ENCODE results near the gene MLLT11. TPM values are rescaled to one million over a fixed set of nuclear protein-coding genes. Genes with fewer than 3 reads are reported as not detected.

MLLT11 gene
- total and polyA plus RNA-seq, 12 donors, result 1.6 to 31.9 (median 4.3) TPM

DNA sequence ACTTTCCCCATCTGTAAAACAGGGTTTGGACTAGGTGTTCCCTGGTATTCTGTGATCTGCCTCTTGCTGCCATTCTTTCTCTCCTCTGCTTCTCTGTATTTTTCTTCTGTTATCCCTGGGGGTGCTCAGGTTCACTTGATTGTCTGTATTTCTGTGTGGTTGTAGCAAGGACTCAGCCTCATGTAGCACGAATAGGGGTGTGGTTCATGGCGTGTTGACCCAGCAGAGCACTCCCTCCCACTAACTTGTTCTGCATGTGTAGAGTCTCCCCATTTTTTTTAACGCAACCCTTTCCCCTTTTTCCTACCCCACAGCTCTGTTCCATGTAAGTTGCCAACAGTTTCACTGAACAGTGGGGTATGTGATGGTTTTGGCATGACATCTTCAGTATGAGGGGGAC is 25.0 kb upstream of the MLLT11 start:
- intact Hi-C loops (cut with DNase I), result no loop called here
- no peak overlapping the region for H3K4me3 ChIP-seq
- H3K36me3 ChIP-seq (replicated peaks in 1 of 2), result peaks cover 0 to 26% of the 10 kb centered on the region in 2 donors
- no peak overlapping the region for H3K27ac ChIP-seq
- TF ChIP-seq POLR2A (IDR thresholded peaks at IDR 0.05), result no peak
- TF ChIP-seq, protein P1, sequence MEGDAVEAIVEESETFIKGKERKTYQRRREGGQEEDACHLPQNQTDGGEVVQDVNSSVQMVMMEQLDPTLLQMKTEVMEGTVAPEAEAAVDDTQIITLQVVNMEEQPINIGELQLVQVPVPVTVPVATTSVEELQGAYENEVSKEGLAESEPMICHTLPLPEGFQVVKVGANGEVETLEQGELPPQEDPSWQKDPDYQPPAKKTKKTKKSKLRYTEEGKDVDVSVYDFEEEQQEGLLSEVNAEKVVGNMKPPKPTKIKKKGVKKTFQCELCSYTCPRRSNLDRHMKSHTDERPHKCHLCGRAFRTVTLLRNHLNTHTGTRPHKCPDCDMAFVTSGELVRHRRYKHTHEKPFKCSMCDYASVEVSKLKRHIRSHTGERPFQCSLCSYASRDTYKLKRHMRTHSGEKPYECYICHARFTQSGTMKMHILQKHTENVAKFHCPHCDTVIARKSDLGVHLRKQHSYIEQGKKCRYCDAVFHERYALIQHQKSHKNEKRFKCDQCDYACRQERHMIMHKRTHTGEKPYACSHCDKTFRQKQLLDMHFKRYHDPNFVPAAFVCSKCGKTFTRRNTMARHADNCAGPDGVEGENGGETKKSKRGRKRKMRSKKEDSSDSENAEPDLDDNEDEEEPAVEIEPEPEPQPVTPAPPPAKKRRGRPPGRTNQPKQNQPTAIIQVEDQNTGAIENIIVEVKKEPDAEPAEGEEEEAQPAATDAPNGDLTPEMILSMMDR (IDR thresholded peaks at IDR 0.05), result no peak
- H3K4me1 ChIP-seq (replicated peaks in 1 of 2), result no peaks in the 10 kb centered on the region
- WGBS, 4 donors, result 90 to 97% (median 93%) methylated on average over 3 of the region's 3 CpGs
- no peaks in the 10 kb centered on the region for H3K9me3 ChIP-seq (replicated peaks in 1 of 3)
- DNase-seq, result no peak
- H3K27me3 ChIP-seq, result no peaks in the 10 kb centered on the region

DNA sequence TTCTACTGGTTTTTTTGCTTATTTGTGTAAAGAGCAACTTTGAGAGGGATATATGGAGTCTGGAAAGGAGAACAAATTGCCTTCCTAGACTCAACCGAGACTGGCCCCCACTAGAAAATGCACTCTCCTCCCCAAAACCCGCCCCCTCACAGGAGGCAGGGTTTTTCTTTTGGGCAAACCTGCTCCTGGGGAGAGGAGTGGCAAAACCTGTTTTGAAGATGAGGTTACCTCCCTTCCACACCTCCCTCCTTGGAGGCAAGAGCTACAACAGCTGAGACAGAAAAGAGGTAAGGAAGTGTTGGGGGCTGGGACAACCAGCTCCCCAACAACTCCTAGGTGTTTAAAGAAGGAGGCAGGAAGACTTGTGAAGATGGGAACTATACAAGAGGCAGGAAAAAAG is 23.8 kb upstream of the MLLT11 start, which contains the start of gene BNIPL:
BNIPL (plus strand) TSS at position 231 of the 400 bp plus-strand sequence; CDS start at position 371, 140 bp downstream.
- Histone ChIP-seq H3K9me3 (replicated peaks in 1 of 3) (no peaks in the 10 kb centered on the region), H3K4me3 (no peak within 1 kb of the TSS), H3K4me1 (replicated peaks in 1 of 2) (no peaks in the 10 kb centered on the region), H3K27me3 (no peaks in the 10 kb centered on the region), H3K36me3 (replicated peaks in 1 of 2) (peaks cover 0 to 16% of the 10 kb centered on the region in 2 donors), H3K27ac (no peak within 1 kb of the TSS)
- intact Hi-C loops (cut with DNase I), result no loop called here
- TF ChIP-seq POLR2A (IDR thresholded peaks at IDR 0.05), result no peak
- TF ChIP-seq, protein P1 (IDR thresholded peaks at IDR 0.05), result no peak
- DNase-seq, result no peak
- WGBS, 4 donors, result 48 to 67% (median 50%) methylated on average over 2 of the region's 2 CpGs

DNA sequence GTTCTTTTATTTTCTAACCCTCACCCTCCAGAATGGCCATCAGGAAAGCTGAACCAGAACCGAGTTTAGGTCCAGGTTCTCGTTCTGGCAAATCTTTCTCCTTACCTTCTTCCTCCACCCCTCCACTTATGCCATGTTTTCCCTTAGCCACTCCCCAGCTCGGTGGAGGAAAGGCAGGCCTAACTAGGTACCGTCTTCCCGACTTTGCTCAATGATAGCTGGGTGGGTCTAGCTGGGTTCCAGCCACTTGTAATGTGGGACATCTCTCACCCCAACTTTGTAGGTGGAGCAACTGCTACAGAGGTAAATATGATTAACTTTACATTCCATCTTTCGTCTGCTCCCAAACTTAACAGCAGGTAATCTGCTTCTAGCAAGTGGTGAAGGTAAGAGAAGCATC is 23.2 kb upstream of the MLLT11 start:
- TF ChIP-seq, protein P1 (IDR thresholded peaks at IDR 0.05), result no peak
- no peak for TF ChIP-seq POLR2A (IDR thresholded peaks at IDR 0.05)
- Histone ChIP-seq H3K4me3 (no peak overlapping the region), H3K9me3 (replicated peaks in 1 of 3) (no peaks in the 10 kb centered on the region), H3K27me3 (no peaks in the 10 kb centered on the region), H3K27ac (no peak overlapping the region), H3K4me1 (replicated peaks in 1 of 2) (no peaks in the 10 kb centered on the region), H3K36me3 (replicated peaks in 1 of 2) (peaks cover 0 to 10% of the 10 kb centered on the region in 2 donors)
- WGBS, 4 donors, result 87 to 90% (median 89%) methylated on average over 6 of the region's 6 CpGs
- no peak for DNase-seq
- intact Hi-C loops (cut with DNase I), result no loop called here

DNA sequence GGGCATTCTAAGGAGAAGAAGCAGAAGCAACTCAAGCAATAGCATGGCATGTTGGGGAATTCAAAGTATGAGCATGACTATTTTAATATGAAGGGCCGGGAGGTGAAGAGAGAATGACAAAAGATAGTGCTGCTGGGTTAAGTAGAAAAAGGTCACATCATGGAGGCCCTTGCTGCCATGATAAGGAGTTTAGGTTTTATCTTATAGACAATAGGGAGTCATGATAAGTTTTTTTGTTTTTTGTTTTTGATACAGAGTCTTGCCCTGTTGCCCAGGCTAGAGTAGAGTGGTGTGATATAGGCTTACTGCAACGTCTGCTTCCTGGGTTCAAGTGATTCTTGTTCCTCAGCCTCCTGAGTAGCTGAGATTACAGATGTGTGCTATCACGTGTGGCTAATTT is 20.7 kb upstream of the MLLT11 start:
- Histone ChIP-seq H3K27me3 (no peaks in the 10 kb centered on the region), H3K4me3 (no peak overlapping the region), H3K4me1 (replicated peaks in 1 of 2) (no peaks in the 10 kb centered on the region), H3K36me3 (replicated peaks in 1 of 2) (no peaks in the 10 kb centered on the region), H3K9me3 (replicated peaks in 1 of 3) (no peaks in the 10 kb centered on the region), H3K27ac (no peak overlapping the region)
- intact Hi-C loops (cut with DNase I), result no loop called here
- TF ChIP-seq, protein P1 (IDR thresholded peaks at IDR 0.05), result no peak
- TF ChIP-seq POLR2A (IDR thresholded peaks at IDR 0.05), result no peak
- 85 to 95% (median 91%) methylated on average over 3 of the region's 3 CpGs for WGBS, 4 donors
- no peak for DNase-seq

All from adrenal gland (tissue), 12 donors.